Fibroblast of peridontal ligament (primary cell): ENCODE results near the gene EPB41L5.
A peak's percentile ranks its signal among the peaks of the same experiment; 100 is the strongest.
"Not testable (repeated sequence)": the region's sequence is repeated elsewhere in the genome, so short reads cannot be mapped to it uniquely, and the experiment has no call there.

Source experiments
- DNase-seq: peaks from one replicate; pipeline ENCODE4 v3.0.0-alpha.2; 2010; ENCODE audit errors: extremely low read depth

Gene EPB41L5

DNA sequence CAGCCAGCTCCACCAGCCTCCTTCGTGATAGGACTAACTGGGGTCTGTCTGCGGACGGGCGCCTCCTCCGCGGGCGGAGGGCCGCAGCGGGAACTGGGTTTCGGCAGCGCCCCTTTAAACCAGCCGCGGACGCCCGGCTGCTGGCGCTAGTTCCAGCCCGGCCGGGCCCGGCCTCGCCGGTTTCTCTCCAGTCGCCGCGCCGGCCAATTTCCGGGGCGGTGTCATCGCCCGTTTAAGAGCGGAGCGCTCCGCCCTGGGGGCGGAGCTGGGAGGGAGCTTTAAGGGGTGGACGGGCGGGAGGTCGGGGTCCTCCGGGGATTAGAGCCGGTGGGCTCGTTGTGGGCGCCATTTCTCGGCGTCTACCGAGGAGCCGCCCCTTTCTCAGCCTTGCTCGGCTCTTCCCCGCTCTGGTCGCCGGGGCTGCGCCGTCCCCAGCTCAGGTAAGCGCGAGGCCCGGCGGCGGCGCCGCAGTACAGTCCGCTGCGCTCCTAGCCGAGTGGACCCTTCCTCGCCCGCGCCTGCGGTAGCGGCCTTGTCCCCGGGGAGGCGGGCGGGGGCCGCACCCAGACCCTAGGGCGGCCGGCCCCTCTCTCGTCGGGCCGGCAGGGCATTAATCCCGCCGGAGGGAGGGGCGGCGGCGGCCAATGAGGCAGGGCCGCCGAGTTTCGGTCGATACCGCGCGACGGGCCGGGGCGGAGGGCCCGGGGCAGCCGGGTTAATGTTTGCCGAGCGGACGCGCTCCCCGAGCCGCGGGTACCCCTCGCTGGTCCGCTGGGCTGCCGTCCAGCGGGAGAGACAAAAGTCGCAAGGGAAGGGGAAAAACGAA lies at the start of gene EPB41L5:
Gene EPB41L5 (plus strand): TSS at position 307 of the 826 bp plus-strand sequence. CDS start 6,008 bp downstream, outside the sequence.
- DNase-seq, result peak; percentile 88

DNA sequence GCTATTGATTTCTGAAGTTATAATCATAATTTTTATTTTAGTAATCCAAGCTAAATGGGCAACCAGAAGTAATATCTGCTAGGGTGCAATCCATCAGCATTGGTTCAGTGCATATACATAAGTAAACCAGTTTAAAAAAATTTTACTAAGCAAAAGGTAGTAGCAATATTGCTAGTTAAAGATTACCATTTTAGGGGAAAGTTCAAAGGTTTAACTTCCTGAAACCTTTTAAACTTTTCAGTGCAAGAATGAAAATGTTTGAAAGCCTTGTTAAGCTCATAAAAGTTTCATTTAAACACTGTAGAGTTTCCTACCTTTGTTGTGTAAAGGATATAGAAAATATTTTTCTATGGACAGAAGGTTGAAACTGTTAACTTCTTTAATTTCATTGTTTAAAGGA lies 31.0 kb upstream of the EPB41L5 start:
- no peak for DNase-seq

DNA sequence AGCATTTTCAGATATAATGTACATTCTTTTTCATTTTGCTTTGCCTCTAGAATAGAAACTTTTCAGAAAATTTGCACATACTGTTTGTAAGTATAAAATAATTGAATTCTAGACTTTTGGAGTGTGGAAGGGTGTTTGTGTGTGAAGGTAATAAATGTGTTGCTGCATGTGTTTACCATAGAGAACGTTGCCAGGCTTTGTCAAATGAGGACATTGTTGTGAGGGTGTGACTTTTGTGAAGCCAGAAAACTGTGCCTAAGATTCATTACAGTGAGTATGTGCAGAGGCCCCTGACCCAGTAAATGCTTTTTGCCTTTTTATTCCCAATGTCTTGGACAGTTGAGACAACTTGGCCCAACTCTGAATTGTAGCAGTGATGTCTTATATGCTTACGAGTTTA lies 30.4 kb upstream of the EPB41L5 start:
- DNase-seq, result no peak

DNA sequence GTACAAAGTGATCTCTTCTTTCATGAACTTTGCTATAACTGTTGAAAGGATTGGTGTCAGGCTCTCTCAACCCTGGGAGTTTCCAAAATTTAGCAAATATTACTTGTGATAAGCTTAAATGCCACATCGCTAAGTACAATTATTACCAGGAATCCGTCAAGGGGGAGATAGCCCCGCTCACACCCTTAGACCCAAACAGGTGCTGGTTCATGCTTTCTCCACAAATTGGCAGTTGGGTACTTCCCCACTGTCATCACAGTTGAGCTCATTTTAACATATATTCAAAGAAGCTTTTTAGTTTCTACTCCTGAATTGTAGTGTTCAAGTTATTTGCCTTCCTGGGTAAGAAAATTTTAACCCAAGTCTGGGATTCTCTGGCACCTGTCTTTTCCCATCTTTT lies 29.8 kb upstream of the EPB41L5 start:
- no peak for DNase-seq

DNA sequence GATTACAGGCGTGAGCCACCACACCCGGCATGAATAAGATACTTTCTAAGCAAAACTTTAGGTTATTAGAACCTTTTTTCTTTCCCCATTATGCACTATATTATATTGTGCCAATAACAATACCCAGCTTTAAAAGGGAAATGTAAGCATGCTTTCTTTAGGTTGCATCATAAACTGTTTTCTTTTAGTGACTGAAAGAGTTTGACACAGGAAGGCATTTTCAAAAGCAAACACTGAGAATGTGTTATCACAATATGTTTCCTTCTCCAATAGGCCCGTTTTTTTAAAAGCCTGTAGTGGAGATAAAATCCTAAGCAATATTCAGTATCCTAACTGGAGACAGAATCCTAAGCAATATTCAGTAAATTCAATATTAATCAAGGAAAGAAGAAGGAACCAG lies 16.7 kb upstream of the EPB41L5 start:
- peak; percentile 24 for DNase-seq

DNA sequence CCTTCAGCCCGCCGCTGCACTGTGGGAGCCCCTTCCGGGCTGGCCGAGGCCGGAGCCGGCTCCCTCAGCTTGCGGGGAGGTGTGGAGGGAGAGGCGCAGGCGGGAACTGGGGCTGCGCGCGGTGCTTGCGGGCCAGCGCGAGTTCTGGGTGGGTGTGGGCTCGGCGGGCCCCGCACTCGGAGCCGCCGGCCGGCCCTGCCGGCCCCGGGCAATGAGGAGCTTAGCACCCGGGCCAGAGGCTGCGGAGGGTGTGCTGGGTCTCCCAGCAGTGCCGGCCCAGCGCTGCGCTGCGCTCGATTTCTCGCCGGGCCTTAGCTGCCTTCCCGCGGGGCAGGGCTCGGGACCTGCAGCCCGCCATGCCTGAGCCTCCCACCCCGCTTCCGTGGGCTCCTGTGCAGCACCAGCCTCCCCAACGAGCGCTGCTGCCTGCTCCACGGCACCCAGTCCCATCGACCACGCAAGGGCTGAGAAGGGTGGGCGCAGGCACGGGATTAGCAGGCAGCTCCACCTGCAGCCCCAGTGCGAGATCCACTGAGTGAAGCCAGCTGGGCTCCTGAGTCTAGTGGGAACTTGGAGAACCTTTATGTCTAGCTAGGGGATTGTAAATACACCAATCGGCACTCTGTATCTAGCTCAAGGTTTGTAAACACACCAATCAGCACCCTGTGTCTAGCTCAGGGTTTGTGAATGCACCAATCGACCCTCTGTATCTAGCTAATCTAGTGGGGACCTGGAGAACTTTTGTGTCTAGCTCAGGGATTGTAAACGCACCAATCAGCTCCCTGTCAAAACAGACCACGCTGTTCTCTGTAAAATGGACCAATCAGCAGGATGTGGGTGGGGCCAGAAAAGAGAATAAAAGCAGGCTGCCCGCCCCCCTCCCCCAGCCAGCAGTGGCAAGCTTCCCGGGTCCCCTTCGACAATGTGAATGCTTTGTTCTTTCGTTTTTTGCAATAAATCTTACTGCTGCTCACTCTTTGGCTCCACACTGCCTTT lies 15.7 kb upstream of the EPB41L5 start:
- not testable (repeated sequence) for DNase-seq

DNA sequence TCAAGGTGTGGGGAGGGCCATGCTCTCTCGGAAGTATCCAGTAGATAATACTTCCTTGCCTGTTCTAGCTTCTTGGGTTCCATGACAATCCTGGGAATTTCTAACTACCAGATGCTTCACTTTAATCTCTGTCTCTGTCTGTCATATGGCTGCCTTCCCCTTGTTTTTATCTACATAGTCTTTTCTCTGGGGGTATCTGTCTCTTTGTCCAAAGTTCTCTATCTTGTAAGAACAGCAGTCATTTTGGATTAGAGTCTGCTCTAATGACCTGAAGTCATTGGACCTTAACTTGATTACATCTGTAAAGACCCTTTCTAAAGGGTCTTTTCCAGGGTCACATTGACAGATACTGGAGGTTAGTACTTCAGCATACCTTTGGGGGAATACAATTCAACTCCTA lies 11.4 kb upstream of the EPB41L5 start:
- no peak for DNase-seq

DNA sequence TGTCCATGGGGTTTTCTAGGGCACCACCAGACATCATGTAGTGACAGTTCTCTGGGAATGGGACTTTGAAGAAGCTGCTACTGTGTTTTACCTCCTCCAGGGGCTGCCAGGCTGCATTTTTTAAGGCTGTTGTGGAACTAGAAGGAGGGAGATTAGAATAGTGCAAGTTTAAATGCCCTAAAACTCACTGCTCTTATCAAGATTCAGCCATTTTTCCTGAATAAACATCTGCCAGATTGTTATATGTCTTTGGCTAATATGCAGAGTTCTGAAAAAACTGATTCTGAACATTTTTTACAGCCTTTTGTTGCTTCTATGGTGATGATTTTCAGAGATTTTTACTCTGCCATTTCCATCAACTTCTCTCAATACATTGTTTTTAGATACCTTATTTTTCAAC lies 8.6 kb upstream of the EPB41L5 start:
- DNase-seq, result no peak

DNA sequence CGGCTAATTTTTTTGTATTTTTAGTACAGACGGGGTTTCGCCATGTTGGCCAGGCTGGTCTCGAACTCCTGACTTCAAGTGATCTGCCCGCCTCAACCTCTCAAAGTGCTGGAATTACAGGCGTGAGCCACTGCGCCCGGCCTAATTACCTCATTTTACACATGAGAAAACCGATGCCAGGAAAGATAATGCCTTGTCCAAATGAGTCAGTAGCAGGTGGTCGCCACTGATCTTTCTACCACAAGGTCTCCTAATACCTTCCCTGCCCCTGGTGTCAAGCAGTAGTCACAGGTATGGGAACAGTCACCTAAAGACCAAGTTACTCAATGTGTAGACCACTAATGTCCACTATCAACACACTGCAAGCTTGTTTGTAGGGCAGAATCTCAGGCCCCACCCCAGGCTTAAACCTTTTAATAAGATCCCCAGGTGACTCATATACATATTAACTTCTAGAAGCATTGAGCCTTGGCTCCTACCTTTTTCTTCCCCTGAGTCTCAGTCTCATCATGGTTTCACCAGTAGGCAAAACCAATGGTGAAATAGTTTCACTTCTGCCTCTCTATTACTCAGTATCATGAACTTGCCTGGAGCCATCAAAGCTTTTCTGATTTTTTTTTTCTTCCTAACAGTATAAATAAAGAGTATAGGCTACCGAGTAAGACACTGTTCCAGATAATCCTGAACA lies 6.9 kb upstream of the EPB41L5 start:
- no peak for DNase-seq

DNA sequence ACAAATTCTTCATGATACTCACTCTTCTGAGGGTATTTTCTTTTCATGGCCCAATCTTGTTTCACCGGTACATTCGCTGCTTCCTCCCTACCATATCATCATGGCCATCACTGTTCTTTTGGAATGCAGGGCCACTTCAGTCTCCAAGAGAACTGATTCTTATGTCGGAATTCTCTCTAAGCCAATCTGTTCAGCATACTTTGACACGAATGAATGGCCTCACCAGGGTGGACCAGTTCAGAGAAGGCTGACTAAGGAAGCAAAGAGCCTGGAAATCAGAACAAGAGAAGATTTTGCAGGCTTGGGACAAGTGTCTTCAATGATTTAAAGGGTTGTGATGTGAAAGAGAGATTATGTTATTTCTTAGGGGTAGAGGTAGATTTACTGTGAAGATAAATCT lies 5.0 kb upstream of the EPB41L5 start:
- DNase-seq, result no peak

DNA sequence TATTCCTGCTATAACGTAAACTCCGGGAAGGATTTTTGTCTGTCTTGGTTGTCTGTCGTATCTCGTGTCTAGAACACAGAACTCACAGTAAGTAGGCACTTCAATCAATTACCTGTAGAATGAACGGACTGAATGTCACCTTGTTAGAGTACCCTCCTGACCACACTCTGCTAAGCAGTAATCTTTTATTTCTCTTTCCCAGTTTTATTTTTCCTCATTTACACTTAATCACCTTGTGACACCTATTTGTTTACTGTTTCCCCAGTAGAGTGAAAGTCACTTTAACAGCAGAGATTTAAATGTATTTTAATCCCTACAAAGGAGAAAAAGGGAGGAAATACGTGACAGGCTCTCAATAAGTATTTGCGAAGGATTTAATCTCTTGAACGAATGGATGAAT lies 514 bp upstream of the EPB41L5 start:
- DNase-seq, result peak; percentile 12

DNA sequence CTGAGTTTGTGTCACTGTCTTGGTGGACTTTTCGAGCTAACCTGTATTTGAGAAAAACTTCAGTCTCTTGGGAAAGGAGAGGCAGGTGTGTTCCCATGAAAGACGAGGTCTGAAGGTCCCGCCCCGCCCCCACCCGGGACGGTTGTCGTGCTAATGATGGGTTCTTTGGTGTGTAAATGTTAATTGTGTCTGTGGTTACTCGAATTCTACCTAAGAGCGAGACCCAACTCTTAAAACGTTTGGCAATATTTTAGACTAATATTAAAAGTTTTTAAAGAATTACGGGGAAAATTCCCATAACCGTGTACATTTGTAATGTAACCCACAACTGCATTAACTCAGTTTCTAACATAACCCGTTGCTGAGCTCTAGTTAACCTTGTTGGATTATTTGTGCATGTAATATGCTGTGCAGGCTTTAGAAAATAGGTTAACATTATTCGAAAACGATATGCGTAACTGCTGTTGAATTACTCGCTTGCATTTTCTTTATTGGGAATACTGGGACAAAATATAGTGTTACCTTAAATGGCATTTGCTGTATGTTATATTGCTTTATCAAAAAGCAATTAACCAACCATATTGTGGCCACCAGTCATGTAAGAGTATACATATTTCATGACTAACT lies 833 bp downstream of the EPB41L5 start:
- peak; percentile 14 for DNase-seq

DNA sequence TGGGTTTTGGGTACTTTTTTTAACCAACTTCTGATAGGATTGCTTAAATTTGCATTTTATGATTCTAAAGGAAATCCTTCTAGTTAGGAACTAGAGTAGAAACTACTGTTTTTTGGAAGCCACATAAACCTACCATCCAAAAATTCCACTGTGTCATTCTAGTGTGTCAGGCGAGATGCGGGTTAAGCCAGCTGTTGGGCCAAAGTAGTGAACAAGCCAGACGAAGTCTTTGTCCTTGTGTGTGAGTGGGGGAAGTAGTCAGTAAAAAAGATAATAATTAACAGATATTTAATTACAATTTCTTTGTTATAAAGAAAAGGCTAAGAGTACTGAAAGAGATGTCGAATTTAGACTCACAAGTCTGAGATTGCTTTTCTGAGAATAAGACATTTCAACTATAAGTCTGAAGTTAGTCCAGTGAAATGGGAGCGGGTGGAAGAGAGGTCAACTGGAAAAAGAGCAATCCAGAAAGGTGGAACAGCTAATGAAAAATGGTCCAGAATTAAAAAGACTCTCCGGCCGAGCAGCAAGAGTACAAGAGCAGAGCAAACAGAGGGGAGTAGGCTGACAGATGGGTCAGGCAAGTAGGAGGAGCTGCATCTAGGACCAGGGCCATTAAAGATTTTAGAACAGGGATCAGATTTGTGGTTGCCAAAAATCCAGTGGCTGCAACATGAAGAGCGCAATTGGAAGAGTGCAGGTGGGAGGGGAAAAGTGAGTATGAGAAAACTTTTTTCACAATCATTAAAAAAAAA lies 1.5 kb downstream of the EPB41L5 start:
- peak; percentile 12 for DNase-seq

DNA sequence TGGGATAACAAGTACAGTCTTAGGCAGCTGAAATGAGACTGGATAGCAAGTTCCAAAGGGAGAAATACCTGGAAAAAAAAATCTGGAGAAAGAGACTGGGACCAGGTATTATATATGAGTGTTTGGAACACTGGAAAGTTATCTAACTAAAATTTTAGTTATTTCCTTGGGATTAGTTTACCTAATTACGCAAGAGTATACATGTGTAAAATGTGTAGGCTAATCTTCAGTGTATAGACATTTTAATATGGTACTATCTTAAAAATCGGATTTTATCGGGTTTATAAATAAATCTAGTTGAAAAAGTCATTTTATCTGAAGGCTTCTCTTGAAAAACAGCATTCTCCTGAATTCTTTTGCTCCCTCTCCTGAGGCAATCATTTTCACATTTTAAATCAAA lies 3.9 kb downstream of the EPB41L5 start:
- no peak for DNase-seq

DNA sequence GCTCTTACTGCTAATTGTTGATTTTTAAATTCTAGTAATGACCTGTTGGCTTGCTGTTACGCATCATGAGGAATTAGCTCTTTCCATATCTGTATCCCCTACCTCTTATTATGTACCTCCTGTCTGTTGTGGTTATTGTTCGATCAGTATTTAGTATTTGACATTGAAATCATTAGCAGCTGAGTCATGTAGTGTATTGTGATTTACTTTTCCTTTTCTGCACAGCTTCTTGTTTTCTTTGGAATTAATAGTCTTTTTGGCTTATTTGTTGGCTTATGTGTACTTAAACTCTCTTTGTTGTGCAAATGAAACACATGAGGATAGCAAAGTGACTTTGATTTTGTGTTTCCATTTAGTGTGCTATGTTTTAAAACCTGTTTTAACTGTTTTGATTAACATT lies 4.3 kb downstream of the EPB41L5 start:
- DNase-seq, result no peak

DNA sequence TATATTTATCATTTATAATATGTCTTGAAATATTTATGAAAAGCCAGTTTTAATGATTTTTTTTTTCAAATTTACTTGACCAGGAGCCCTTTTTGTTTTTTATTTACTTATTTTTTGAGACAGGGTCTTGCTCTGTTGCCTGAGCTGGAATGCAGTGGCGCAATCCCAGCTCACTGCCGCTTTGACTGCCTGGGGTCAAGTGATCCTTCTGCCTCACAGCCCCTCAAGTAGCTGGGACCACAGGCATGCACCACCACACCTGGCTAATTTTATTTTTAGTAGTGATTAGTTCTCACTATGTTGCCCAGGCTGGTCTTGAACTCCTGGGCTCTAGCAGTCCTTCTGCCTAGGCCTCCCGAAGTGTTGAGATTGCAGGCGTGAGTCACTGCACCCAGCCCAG lies 5.7 kb downstream of the EPB41L5 start:
- DNase-seq, result no peak

DNA sequence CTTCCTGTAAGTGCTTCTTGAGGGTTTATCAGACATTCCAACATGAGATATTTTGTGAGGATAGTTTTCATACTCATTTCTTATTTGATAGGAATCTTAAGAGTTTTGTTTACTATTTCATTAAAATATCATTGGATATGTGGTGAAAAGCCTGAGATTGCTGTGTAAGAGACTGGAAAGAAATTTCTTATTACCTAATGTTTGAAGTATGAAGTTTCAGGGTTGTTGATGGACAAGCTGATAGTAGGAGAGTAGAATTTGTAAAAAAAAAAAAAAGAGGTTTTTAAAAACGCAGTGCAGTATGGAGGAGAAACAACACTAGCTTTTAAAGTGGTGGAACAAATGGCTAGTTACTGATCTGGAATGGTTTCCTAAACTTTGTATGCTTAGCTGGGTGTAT lies 7.7 kb downstream of the EPB41L5 start:
- peak; percentile 18 for DNase-seq

DNA sequence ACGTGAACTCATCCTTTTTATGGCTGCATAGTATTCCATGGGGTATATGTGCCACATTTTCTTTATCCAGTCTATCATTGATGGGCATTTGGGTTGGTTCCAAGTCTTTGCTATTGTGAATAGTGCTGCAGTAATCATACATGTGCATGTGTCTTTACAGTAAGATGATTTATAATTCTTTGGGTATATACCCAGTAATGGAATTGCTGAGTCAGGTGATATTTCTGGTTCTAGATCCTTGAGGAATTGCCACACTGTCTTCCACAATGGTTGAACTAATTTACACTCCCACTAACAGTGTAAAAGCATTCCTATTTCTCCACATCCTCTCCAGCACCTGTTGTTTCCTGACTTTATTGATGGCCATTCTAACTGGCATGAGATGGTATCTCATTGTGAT lies 9.6 kb downstream of the EPB41L5 start:
- DNase-seq, result not testable (repeated sequence)

DNA sequence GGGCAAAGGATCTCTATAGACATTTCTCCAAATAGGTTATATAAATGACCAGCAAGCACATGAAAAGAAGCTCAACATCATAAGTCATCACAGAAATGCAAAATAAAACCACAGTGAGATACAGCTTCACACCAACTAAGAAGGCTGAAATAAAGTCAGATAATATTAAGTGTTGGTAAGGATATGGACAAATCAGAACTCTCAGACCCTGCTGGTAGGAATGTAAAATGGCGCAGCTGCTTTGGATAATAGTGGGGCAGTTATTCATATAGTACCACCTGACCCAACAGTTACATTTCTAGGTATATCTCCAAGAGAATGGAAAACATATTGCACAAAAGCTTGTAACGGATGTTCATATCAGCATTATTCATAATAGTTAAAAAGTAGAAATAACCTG lies 14.0 kb downstream of the EPB41L5 start:
- no peak for DNase-seq

DNA sequence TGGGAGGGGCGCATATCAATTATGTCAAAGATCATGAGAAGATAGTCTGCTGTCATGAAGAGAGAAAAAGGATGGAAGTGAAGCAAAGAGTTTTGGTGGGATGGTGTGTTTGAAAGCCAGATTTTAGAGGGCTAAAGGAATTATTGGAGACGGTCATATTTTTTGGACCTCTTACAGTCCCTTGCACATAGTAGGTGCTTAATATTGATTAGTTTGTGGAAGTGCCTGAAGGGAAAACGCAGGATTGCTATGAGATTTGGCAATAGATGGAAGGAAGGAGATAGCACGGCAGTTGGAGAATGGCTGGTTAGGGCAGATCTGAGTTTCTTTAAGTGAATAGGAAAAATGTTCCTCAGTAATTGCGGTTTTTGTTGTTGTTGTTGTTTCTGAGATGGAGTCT lies 15.9 kb downstream of the EPB41L5 start:
- DNase-seq, result no peak
